Left kidney (tissue), 2 donors: Measurements from ENCODE around the gene PAXIP1. TPM values are rescaled to one million over a fixed set of nuclear protein-coding genes. Genes with fewer than 3 reads are reported as not detected.
"Not testable (repeated sequence)": the region's sequence is repeated elsewhere in the genome, so short reads cannot be mapped to it uniquely, and the experiment has no call there.

Experiments
- DNase-seq: peaks from one replicate; pipeline ENCODE4 v3.0.0-alpha.2; 2013
- polyA plus RNA-seq: library from polyadenylated mRNA; unstranded; fragments of 120-200 nt; gene quantifications from one replicate; pipeline ENCODE4 v1.2.1, GENCODE V29; 2013; ENCODE audit not compliant: insufficient read length

PAXIP1 gene
- polyA plus RNA-seq, 1 donor = 27.6 TPM

DNA sequence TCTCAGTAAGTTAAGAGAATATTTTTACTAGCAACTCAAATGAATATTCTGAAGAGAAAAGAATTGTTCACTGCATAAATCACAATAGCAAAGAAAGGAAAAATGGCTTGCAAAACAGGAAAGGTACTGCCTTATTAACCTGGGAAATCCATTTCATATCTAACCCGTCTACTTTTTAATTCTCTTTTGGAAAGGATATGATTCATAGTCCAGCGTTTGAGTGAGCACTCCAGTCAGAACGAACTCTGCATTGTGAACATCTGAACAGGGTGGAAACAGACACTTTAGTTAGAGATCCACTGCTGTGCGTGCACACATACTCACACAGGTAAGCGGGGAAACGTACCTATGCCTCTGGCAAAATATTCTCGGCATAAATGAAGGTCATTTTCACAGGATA, 56.8 kb downstream of the PAXIP1 start:
- DNase-seq = no peak

DNA sequence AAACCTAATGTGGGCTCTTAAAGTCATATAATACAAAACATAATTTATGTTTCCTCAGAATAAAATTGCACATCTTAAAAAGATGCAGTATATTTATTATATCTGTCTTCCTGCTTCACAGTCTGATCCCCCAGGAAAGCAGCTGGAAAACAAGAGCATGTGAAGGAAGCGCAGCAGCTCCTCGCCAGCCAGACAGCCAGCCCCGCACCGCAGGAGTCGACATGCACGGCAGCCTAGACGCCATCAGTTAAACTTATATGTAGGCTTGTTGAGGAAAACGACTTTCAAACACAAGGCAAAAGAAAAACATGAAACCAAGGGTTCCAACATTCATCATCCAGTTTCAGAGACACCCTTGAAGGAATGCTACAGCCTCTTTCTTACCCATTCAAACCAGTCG, 59.0 kb downstream of the PAXIP1 start:
- no peak for DNase-seq

DNA sequence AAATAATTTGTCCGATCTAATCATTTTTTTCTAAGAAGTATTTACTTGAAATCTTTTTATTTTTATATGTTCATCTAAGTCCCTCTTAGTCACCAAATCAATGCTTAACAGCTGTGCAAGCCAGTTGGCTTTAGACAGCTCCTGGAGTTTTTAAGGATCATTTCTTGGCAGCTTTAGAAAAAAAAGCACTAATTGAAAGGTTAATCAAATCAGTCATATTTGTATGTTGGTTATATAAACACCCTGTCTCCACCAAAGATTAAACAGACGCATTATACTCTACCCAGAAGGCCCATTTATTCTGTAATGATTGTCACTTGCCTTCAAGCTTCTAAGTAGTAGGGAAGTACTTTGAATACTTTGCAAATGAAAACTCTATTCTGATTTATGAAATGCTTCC, 60.2 kb downstream of the PAXIP1 start:
- DNase-seq = no peak

DNA sequence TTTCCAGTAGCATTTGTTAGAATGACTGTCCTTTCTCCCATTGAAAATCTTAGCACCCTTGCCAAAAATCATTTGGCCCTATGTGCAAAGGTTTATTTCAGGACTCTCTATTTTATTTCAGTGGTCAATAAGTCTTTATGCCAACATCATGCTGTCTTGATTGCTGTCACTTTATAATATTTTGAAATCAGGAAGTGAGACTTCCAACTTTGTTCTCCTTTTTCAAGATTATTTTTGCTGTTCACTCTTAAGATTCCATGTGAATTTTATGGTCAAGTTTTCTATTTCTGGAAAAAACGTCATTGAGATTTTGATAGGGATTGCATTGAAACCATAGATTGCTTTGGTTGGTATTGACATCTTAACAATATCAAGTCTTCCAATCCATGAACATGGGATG, 65.1 kb downstream of the PAXIP1 start:
- no peak for DNase-seq

DNA sequence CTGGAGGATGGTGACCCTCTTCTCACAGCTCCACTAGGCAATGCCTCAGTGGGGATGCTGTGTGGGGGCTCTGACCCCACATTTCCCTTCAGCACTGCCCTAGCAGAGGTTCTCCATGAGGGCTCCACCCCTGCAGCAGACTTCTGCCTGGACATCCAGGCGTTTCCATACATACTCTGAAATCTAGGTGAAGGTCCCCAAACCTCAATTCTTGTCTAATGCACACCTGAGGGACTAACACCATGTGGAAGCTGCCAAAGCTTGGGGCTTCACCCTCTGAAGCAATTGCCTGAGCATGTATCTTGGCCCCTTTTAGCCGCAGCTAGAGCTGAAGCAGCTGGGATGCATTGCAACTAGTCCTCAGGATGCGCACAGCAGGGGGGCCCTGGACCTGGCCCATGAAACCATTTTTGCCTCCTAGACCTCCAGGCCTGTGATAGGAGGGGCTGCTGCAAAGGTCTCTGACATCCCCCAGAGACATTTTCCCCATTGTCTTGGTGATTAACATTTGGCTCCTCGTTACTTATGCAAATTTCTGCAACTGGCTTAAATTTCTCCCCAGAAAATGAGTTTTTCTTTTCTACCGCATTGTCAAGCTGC, 68.5 kb downstream of the PAXIP1 start:
- not testable (repeated sequence) for DNase-seq

DNA sequence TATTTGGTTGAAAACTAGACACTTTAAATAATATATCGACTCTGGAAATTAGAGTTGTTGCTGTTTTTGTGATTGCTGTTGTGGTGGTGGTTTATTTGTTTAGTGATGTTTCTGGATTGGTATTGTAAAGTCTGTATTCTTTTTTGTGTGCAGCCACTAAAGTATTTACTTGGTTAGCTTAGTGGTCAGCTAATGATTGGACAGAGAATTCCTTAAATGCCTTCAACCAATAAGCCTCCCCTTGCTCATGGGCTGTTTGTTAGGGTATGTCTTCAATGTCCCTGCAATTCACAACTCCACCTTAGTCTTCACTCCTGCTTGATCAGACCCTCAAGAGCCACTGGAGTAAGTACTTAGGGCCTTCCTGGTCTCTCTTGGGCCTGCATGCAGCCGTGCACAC, 71.0 kb downstream of the PAXIP1 start:
- DNase-seq = no peak

DNA sequence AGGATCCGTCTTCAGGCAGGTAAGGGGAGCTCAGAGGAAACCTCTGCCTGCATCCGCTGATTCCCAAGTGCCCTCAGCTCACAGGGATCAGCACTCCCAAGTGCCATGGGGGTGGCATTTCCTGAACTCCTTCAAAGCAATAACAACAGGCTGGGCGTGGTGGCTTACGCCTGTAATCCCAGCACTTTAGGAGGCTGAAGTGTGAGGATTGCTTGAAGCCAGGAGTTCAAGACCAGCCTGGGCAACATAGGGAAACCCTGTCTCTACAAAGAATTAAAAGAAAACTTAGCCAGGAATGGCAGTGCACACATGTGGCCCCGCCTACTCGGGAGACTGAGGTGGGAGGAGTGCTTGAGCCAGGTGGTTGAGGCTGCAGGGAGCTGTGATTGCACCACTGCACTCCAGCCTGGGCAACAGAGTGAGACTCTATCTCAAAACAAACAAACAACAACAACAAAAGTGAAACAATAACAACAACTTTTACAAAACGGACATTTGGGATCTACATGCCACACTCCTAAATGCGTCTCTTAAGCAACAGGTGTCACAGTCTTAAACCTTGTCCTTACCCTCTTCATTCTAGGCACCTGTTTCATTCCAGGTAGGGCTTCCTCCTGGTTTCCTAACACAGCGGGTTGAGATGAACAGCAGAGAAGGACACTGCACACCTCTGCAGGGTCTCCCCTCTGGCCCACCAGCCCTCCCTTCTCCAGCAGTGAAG, 73.8 kb downstream of the PAXIP1 start:
- DNase-seq = no peak

DNA sequence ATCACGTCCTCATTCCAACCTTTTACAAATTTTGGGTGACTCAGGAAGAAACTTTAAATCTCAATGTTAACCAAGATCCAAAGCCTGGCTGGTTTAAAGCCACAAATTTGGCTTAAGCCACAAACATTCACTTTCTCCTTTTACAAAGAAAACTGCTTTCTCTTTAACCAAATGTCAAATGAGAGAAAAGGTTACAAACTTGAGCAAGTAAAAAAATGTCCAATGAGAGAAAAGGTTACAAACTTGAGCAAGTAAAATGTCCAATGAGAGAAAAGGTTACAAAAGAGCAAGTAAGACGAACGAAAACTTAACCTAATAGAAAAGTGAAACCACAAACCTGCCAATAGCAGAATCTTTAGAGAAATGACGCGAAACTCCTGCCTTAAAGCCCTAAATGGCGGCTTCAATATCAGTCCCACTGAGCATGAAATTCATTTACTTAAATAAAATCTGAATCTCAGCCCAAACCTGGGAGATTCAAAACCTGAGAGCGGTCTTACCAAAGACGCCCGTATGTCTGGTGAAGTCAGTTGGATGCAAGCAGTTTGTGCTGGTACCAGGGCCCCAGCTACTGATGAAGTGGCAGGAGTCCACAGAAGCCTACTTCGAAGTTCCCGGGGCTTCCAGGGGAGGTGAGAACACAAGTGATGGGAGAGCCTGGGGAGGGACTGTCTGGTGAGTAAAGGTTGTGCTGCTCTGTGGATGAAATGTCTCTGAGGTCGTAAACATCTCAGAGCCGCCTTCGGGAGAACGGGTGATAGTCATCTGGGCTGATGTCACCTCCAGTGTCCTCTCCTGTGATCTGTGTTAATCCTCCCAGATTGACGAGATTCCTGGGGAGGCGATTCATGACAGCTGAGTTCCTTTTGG, 74.6 kb downstream of the PAXIP1 start:
- DNase-seq = peak; percentile 98

DNA sequence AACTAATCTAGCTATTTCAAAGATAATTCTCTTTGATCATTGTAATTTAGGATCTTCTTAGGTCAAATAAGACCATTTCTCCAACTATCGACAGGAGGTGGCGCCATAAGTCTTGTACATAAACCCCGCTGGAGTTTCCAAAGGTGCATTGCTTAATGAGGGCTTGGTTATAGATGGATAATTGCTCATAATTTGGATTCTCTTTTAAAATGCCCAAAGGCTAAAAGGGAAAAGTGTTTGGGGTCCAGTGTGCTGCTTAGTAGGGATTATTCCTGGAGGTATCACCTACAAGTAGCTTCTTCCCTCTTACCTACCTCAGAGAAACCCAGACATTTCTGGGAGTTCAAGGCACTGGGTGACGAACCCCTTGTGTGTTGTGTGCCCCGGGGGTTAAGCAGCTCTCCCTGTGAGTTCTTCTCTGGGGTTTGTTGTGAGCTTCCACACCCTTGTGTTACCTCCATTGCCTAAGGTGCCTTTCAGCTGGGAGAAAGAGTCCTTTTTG, 75.2 kb downstream of the PAXIP1 start:
- DNase-seq = peak; percentile 86

DNA sequence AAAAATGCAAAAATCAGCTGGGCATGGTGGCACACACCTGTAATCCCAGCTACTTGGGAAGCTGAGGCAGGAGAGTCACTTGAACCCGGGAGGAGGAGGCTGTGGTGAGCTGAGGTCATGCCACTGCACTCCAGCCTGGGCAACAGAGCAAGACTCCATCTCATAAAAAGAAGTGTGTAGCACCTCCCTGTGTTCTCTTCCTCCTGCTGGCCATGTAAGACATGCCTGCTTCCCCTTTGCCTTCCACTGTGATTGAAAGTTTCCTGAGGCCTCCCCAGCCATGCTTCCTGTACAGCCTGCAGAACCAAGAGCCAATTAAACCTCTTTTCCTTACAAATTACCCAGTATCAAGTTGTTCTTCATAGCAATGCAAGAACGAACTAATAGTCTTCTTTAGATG, 80.5 kb downstream of the PAXIP1 start:
- DNase-seq = not testable (repeated sequence)

DNA sequence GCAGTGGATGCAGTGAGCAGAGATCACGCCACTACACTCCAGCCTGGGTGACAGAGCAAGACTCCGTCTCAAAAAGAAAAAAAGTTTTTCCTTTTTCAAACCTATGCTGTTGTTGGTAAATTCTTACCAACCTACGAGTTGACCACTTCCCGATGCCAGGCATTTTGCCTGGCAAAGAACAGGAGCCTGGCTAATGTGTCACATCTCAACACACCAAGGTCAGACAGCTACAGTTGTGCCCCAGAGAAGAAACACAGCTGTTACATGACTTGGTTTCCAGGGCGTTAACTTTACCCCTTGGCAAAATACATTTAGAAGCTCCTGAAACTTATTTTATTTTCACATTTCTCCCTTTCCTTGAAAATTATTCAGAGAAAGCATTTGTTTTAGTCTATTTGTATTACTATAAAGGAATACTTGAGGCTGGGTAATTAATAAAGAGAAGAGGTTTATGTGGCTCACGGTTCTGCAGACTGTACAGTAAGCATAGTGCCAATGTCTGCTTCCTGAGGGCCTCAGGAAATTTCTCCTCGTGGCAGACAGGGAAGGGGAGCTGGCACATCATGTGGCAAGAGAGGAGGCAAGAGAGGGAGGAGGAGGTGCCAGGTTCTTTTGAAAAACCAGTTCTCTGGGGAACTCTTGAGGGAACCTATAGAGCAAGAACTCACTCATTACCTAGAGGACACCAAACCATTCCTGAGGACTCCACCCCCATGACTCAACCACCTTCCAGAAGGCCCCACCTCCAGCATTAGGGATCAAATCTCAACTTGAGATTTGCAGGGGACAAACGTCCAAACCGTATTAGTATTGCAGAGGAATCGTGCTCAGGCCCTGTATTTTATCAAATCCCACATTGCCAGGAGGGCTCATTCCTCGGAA, 83.3 kb downstream of the PAXIP1 start:
- no peak for DNase-seq

DNA sequence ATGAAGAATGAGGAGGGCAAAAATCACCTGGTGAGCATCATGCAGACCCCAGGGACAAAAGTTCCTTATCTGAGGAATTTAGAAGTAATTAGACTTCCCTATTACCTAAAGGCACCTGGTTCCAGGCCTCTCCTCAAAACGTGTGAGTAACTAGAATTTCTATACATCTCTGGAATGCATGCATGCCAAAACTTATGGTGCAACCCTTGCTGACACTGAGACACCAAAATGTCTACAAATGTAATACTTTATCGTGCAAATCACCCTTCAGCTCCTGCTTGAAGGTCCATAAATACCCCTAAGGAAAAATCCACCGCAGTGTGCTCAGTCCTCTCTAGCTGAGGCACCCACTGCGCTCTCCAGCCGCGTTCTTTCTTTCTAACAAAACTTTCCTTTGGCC, 84.2 kb downstream of the PAXIP1 start:
- DNase-seq = no peak

DNA sequence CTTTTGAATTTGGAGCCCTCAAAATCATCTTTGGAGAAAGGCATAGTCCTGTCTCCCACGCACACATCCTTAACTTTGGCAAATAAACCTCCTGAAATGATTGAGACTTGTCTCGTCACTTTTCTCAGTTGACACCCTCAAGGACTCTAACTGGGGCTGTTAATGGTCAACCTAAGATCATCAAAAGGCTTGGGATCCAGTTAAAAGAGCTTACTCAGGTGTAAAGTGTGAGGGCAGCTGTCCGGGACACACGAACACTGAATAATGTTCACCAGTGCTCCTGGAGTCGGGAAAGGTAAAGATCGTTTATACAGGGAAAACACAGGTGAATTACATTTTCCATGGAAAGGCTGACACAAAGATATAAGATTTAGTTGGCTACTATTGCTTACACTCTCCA, 84.7 kb downstream of the PAXIP1 start:
- no peak for DNase-seq

DNA sequence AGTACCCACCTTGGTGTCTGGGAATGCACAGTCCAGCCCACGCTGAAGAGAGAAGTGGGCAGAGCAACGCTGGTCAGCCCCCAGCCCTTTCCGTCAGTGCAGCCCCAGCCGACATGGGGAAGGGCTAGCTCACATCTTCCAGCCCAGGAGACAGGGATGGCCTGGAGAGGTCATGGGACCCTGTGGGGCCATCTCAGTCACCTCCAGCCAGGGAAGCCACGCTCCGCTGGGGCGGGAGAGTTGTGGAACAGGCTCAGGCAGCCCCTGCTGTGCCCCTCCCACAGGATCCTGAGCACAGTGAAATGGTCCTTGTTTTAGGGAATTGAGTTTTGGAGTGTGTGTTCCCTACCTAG, 85.1 kb downstream of the PAXIP1 start:
- no peak for DNase-seq

DNA sequence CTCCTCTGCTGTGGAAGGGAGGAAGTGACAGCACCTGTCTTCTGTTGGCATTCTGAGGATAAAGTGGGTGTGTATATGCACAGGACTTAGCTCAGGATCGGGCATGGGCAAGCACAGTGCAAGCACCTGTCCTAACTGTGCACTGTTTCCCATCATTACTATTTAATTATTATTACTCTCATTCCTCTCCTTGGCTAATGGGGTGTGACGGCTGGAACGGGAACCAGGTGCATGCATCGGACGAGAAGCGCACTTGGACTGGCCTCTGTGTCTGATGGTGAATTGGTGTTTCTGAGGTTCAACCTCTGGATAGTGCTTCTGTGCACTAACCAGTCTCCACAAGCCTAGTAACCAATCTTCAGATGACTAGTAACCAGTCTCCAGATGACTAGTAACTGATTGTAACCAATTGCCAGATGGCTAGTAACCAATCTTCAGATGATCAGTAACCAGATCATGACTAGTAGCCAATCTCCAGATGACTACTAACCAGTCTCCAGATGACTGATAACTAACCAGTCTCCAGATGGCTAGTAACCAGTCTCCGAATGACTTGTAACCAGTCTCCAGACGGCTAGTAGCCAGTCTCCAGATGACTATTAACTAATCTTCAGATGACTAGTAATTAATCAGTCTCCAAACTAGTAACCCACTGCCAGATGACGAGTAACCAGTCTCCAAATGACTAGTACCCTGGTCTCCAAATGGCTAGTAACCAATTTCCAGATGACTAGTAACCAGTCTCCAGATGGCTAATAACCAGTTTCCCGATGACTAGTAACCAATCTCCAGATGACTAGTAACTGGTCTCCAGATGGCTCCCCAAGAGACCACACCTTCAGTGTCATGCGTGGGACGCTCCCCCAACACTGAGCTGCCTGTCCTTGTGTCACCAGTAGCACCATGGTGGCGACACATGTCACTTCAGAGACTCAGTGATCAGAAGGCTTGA, 85.8 kb downstream of the PAXIP1 start:
- DNase-seq = no peak

DNA sequence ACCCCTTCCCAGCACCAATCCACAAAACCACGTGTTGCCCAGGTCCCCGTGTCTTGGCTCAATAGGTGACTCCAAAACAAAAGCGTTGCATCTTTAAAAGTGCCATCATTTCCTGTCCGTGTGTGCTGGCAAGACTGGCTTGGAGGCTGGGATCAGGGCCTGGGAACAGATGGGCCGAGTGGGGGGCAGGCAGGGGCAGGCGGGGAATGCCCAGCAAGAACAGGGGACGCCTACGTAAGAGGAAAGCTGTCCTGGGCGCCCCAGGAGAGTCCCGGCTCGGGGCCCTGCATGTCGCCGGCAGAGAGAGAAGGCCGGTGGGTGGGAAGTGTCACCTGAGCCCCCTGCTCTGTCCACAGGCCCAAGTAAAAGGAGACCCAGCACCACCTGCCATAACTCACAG, 86.5 kb downstream of the PAXIP1 start:
- DNase-seq = no peak

DNA sequence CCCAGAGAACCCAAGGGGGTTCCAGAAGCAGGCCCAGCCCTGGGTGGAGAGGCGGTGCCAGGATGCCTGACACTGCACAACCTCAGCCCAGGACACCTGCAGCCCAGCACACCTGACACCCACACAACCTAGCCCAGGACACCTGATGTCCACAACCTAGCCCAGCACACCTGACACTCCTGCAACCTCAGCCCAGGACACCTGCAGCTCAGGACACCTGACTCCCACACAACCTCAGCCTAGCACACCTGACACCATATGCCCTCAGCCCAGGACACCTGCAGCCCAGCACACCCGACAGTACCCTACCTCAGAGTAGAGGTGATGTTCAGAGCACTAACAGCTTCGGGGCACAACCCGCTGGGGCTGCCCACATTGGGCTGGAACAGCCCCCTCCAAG, 87.3 kb downstream of the PAXIP1 start:
- DNase-seq = no peak

DNA sequence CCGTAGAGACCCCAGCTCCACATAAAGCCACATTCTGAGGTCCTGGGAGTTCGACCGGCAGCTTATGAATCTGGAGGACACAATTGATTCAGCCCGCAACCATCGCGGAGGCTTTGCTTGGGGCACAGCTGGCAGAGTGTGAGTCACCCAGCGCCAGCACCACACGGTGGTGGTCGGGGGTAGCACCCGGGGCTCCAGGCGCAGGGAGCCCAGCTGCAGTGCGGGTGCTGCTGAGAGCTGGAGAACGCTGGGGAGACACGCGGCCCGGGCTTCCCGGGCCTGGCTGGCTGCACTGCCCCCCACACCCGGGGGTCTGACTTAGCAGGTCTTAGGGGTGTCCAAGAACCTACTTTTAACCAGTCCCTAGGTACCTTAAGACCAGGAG, 87.9 kb downstream of the PAXIP1 start:
- no peak for DNase-seq

DNA sequence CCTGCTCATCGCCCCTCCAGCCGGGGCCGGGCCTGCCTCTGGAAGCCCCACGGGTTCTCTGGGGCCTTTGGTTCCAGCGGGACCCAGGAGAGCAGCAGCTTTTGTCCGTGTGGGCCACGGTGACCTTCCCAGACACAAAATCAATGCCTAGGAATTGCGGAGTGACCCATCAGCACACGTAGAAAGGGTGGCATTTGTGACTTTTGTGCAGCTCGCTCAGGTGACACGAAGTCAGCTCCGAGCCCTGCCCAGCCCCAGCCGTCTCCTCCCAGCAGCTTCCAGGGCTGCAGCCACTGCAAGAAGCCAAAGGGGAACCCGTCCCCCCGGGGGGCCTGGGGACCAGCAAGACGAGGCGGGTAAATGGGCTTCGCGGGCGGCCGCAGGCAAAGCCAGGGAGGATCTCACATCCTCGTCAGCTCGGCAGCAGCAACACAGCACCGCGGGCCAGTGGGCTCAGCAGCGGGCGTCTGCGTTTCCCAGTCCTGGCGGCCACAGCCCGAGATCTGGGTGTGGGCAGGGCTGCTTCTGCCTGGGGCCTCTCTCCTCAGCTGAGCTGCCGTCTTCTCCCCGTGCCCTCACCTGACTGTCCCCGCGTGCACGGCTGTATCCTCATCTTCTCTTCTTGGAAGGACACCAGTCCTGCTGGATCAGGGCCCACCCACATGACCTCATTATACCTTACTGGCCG, 88.5 kb downstream of the PAXIP1 start:
- DNase-seq = no peak

DNA sequence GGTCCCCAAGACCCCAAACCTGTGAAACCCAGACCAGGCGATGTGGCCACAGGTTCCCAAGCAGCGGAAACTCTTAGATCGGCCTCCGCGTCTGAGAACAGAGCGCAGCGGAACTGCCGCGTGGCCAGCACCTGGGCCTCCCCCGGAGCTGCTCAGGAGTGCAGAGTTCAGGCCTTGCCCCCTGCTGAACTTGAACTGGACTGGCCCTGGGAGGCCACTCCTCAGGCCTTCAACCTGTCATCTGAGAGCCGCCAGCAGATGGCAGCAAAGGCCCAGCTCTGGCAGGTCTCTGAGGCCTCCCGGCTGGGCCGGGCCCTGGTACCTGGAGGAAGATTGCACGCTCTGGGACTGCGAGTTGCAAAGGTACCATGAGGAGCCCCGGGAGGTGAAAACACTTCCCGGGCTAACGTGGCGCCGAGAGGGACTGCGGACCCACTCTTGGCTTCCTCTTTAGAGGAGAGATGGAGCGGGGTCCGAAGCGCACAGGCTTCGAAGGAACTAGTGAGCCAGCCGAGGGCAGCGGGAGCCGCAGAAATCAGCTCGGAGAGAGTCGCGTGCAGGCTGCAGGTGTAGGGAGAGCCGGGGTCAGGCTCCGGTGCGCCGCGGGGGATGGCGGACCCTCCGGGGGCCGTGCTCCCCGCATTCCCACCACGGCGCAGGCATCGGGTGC, 89.2 kb downstream of the PAXIP1 start:
- peak; percentile 80 for DNase-seq
